GM19438 (cell line): Measurements from ENCODE around the gene LEMD1.

Source experiments
- ATAC-seq: cut with Tn5 transposase; IDR thresholded peaks from one replicate; pipeline ENCODE4 v1.9.1; 2021; ENCODE audit warnings: low read depth; ENCODE audit not compliant: unreplicated experiment

LEMD1 gene

GRCh38 chr1:205421798-205422197, at the start of gene LEMD1:
TSS of gene LEMD1 (minus strand) at chr1:205422056. CDS start at chr1:205420536, 1,520 bp downstream.
- ATAC-seq: no peak

- no peak for ATAC-seq
These were observed 48.3 kb upstream of the LEMD1 start for GRCh38 chr1:205470131-205470530.

GRCh38 chr1:205466595-205467220, 44.9 kb upstream of the LEMD1 start:
- no peak for ATAC-seq

GRCh38 chr1:205465392-205465791, 43.5 kb upstream of the LEMD1 start:
- ATAC-seq: no peak

GRCh38 chr1:205458777-205459566, 37.1 kb upstream of the LEMD1 start:
- no peak for ATAC-seq

GRCh38 chr1:205456868-205457745, 35.3 kb upstream of the LEMD1 start:
- ATAC-seq: no peak

- ATAC-seq: no peak
These were observed 34.6 kb upstream of the LEMD1 start for GRCh38 chr1:205456383-205456867.

- no peak for ATAC-seq
These were observed 33.9 kb upstream of the LEMD1 start, which contains the start of gene BLACAT1 for GRCh38 chr1:205455581-205456382. TSS of gene BLACAT1 (minus strand) at chr1:205456045.

- ATAC-seq: no peak
These were observed 33.1 kb upstream of the LEMD1 start for GRCh38 chr1:205454903-205455335.

- no peak for ATAC-seq
These were observed 31.6 kb upstream of the LEMD1 start for GRCh38 chr1:205453466-205453865.

GRCh38 chr1:205452933-205453332, 31.1 kb upstream of the LEMD1 start:
- no peak for ATAC-seq

- ATAC-seq: no peak
These were observed 30.5 kb upstream of the LEMD1 start for GRCh38 chr1:205452364-205452763.

- ATAC-seq: no peak
These were observed 29.9 kb upstream of the LEMD1 start for GRCh38 chr1:205451759-205452164.

GRCh38 chr1:205451202-205451601, 29.3 kb upstream of the LEMD1 start:
- ATAC-seq: no peak

- ATAC-seq: no peak
These were observed 28.6 kb upstream of the LEMD1 start for GRCh38 chr1:205450448-205450847.

- ATAC-seq: no peak
These were observed 28.0 kb upstream of the LEMD1 start for GRCh38 chr1:205449750-205450443.

- ATAC-seq: no peak
These were observed 27.4 kb upstream of the LEMD1 start for GRCh38 chr1:205449254-205449749.

- no peak for ATAC-seq
These were observed 26.8 kb upstream of the LEMD1 start for GRCh38 chr1:205448540-205449253.
